Uterus (tissue), 4 donors: ENCODE data around the gene NRG3. TPM values are rescaled to one million over a fixed set of nuclear protein-coding genes. Genes with fewer than 3 reads are reported as not detected.

Source experiments
- DNase-seq, 2 donors: peaks; one replicate each; pipeline ENCODE4 v3.0.0-alpha.2; 2019 to 2020
- H3K27ac ChIP-seq, 2 donors: fragments of 200-600 bp; sonication (generic); 1 replicate in 1 of 2; 2 replicates in 1 of 2; pipeline ENCODE4 v1.5.1; 2016 to 2018
- H3K27me3 ChIP-seq, 2 donors: fragments of 200-600 bp; sonication (generic); one replicate each; pipeline ENCODE4 v1.5.1; 2018 to 2019; ENCODE audit warnings: control low read depth in 1 of 2
- H3K36me3 ChIP-seq, 2 donors: fragments of 200-600 bp; sonication (generic); one replicate each; pipeline ENCODE4 v1.5.1; 2019; ENCODE audit warnings: control low read depth in 1 of 2
- H3K4me1 ChIP-seq, 2 donors: fragments of 200-600 bp; sonication (generic); one replicate each; pipeline ENCODE4 v1.5.1; 2018 to 2019; ENCODE audit warnings: control low read depth in 1 of 2
- H3K4me3 ChIP-seq, 2 donors: fragments of 200-600 bp; sonication (generic); 1 replicate in 1 of 2; 2 replicates in 1 of 2; pipeline ENCODE4 v1.5.1; 2018 to 2019; ENCODE audit warnings: mild to moderate bottlenecking in 1 of 2
- H3K9me3 ChIP-seq, 2 donors: fragments of 200-600 bp; sonication (generic); one replicate each; pipeline ENCODE4 v1.5.1; 2019; ENCODE audit warnings: control low read depth in 1 of 2
- POLR2A ChIP-seq, 2 donors: fragments of 450-650 bp; IDR thresholded peaks; one replicate each; pipeline ENCODE4 v1.6.1; 2016; ENCODE audit warnings: antibody characterized with exemption in 2 of 2, mild to moderate bottlenecking in 1 of 2, moderate library complexity in 1 of 2
- intact Hi-C: fragments of 100-400 bp; cut with DNase I; formaldehyde crosslinking; loops from one replicate; pipeline ENCODE4 v1.15.1; 2023; ENCODE audit warnings: low total_unique reads
- total RNA-seq, 4 donors: library from RNA; depleted of rRNA in 3 of 4; stranded (reverse); fragments of >200 nt in 3 of 4; gene quantifications; one replicate each; pipeline versions ENCODE4 v1.1.0 to v1.2.4, GENCODE V29; 2014 to 2023
- TF ChIP-seq, protein P1 (sequence below), 4 experiments: fragments of 200-600 bp in 2 of 4; fragments of 450-650 bp in 2 of 4; sonication (generic) in 2 of 4; IDR thresholded peaks; one replicate each; pipeline ENCODE4 v1.5.1; 2016 to 2019; ENCODE audit warnings: antibody characterized with exemption in 4 of 4, mild to moderate bottlenecking in 2 of 4, moderate library complexity in 1 of 4
- donor health status: DM: yes; HTN: yes; CAD: no.

Gene NRG3
- total RNA-seq, 4 donors from 2014 or later: 0.27 to 1.0 TPM; not detected in 2

DNA sequence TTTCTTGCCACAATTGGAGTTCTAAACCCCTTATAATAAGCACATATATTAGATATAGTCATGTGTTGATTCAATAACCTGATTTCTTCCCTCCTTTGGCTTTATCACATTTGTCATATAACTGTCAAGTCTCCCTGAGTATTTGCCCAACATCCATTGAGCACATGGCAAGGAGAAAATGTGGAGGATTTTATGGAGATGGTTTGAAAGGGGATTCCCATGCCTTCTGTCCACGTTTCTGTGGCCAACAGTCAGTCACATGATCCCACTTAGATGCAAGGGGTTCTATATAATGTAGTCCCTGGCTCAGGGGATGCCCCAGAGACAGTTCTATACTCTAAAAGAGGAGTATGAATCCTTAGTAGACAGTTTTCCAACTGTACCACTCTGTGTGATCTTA is 577.7 kb downstream of the NRG3 start:
- Histone ChIP-seq H3K9me3 (no peaks in the 10 kb centered on the region), H3K27me3 (no peaks in the 10 kb centered on the region), H3K4me3 (no peak overlapping the region), H3K36me3 (no peaks in the 10 kb centered on the region), H3K27ac (no peak overlapping the region), H3K4me1 (no peaks in the 10 kb centered on the region)
- intact Hi-C loops: no loop called here
- no peak for DNase-seq
- no peak for TF ChIP-seq POLR2A (IDR thresholded peaks at IDR 0.05)

DNA sequence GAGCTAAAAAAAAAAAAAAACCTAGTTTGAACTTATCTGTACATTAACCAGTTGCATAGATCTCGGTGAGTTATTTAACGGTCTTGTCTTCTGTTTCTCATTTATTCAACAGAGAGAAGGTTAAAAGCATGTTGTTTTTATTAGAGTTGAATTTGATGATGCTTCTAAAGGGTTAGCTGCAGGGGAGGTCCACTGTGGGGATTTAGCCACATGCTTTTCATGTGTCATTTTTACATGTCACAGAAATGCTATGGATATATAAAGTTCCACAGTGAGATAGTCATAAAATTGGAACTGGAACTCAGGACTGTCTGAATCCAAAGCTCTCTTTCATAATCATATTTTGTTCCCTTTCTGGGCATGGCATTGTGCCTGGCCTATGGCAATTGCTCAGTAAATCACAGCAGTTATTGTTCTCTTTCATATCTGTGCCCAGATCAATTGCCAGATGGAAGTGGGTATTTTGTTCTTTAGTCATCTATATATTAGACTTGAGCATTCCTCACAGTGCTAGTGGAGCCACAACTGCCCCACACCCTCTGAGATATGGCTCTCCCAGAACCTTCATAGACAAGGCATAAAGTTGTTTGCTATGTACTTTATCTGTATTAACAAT is 578.8 kb downstream of the NRG3 start:
- H3K4me3 ChIP-seq: no peak overlapping the region
- no peaks in the 10 kb centered on the region for H3K27me3 ChIP-seq
- TF ChIP-seq, protein P1, sequence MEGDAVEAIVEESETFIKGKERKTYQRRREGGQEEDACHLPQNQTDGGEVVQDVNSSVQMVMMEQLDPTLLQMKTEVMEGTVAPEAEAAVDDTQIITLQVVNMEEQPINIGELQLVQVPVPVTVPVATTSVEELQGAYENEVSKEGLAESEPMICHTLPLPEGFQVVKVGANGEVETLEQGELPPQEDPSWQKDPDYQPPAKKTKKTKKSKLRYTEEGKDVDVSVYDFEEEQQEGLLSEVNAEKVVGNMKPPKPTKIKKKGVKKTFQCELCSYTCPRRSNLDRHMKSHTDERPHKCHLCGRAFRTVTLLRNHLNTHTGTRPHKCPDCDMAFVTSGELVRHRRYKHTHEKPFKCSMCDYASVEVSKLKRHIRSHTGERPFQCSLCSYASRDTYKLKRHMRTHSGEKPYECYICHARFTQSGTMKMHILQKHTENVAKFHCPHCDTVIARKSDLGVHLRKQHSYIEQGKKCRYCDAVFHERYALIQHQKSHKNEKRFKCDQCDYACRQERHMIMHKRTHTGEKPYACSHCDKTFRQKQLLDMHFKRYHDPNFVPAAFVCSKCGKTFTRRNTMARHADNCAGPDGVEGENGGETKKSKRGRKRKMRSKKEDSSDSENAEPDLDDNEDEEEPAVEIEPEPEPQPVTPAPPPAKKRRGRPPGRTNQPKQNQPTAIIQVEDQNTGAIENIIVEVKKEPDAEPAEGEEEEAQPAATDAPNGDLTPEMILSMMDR (IDR thresholded peaks at IDR 0.05): no peak
- no peak for TF ChIP-seq POLR2A (IDR thresholded peaks at IDR 0.05)
- H3K9me3 ChIP-seq: no peaks in the 10 kb centered on the region
- no peak overlapping the region for H3K27ac ChIP-seq
- H3K36me3 ChIP-seq: no peaks in the 10 kb centered on the region
- intact Hi-C loops: no loop called here
- H3K4me1 ChIP-seq: no peaks in the 10 kb centered on the region
- no peak for DNase-seq

DNA sequence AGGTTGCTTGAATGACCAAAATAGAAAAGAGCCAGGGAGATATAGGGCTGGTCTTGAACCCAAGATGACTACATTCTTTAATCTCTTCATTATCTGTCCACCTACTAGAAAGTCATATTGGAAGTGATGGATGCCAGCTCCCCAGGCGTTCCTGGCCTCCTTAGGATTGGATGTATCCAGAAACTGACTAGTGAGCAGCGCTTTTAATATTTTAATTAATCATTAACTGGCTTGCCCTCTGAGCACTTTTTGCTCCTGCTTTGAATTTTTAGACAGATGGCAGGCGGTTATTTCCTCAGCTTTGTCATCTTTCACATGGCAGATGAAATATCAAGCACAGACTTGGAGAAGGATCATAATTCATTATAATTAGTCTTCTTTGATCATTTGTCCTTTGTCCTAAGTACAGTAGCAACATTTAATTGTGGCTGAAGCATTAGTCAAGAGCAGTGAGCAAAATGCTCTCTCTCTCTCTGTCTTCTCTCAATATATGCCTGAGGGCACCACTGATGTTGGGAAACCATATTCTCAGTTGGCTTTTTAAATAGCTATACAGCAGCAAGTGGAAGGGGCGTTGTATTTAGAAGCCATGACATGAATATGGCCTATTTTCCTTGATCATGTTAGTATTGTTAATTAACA is 588.0 kb downstream of the NRG3 start:
- TF ChIP-seq, protein P1 (IDR thresholded peaks at IDR 0.05): no peak
- TF ChIP-seq POLR2A (IDR thresholded peaks at IDR 0.05): no peak
- H3K4me1 ChIP-seq: no peaks in the 10 kb centered on the region
- no peak overlapping the region for H3K27ac ChIP-seq
- H3K27me3 ChIP-seq: no peaks in the 10 kb centered on the region
- no peaks in the 10 kb centered on the region for H3K9me3 ChIP-seq
- intact Hi-C loops: no loop called here
- H3K4me3 ChIP-seq: no peak overlapping the region
- no peak for DNase-seq
- H3K36me3 ChIP-seq: no peaks in the 10 kb centered on the region

DNA sequence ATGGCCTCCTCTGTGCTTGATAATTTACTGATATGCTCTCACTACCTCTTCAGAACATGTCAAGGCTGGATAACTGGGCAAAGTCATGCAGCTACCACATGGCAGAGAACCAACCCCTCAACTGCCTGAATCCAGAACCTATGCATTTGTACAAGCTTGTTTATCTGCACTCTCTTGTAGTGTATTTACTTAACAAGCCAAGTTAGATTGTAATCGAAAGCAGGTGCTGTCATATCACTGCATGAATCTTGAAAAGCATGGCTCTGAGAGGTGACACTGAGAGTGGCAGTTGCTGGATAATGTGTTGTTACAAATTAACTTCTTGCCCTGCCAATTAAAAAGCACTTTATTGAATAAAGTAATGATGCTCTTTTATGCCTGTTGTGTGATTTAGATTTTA is 588.6 kb downstream of the NRG3 start:
- no peaks in the 10 kb centered on the region for H3K27me3 ChIP-seq
- no peak overlapping the region for H3K27ac ChIP-seq
- H3K4me3 ChIP-seq: no peak overlapping the region
- no peaks in the 10 kb centered on the region for H3K36me3 ChIP-seq
- H3K4me1 ChIP-seq: no peaks in the 10 kb centered on the region
- H3K9me3 ChIP-seq: no peaks in the 10 kb centered on the region
- DNase-seq: no peak
- intact Hi-C loops: no loop called here
- no peak for TF ChIP-seq POLR2A (IDR thresholded peaks at IDR 0.05)
- TF ChIP-seq, protein P1 (IDR thresholded peaks at IDR 0.05): no peak

DNA sequence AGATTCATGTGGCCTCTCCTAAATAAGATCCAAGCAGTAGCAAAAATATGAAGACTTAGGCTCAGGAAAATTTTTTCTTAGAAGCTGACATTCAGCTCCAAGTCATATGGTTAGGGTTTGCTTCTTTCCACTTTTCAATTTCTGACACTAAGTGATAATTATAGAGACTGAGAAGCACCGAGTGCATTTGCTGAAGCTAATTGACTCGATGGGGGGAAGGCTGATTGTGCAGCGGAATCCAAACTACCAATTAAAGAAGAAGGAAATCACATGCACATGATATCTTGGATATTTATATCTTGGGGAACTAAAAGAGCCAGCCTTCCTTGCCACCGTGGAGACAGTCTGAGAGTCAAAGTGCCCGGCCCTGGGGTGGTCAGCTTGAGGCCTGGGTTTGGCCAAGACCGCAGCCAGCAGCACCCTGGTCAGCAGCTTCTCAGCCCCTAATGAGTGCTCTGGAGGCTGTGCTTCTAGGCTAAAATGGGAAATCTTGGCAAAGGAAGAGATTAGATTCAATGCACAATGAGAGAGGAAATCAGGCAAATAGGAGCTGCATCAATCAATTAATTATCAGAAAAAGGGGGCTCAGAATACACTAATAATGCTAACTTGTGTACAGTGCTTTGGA is 589.3 kb downstream of the NRG3 start:
- Histone ChIP-seq H3K27ac (no peak overlapping the region), H3K27me3 (no peaks in the 10 kb centered on the region), H3K36me3 (no peaks in the 10 kb centered on the region), H3K4me3 (no peak overlapping the region), H3K9me3 (no peaks in the 10 kb centered on the region), H3K4me1 (no peaks in the 10 kb centered on the region)
- no peak for DNase-seq
- intact Hi-C loops: no loop called here
- TF ChIP-seq, protein P1 (IDR thresholded peaks at IDR 0.05): no peak
- TF ChIP-seq POLR2A (IDR thresholded peaks at IDR 0.05): no peak
